HepG2 (cell line): ENCODE data around the gene LRGUK.

Source experiments
- EZH2 ChIP-seq: conservative IDR thresholded peaks from 2 replicates; pipeline ENCODE4 v1.6.1; 2012; ENCODE audit warnings: mild to moderate bottlenecking, low read depth, low read length, moderate library complexity
- HMG20B ChIP-seq: conservative IDR thresholded peaks from 2 replicates; pipeline ENCODE4 v1.6.1; 2016; ENCODE audit warnings: missing genetic modification reagents, missing compliant biosample characterization
- JUND ChIP-seq: sonication (generic); formaldehyde crosslinking; IDR thresholded peaks from 2 replicates; pipeline ENCODE4 v1.8.0; 2022; ENCODE audit warnings: mild to moderate bottlenecking, missing genetic modification reagents
- PAWR ChIP-seq: sonication (generic); formaldehyde crosslinking; IDR thresholded peaks from 2 replicates; pipeline ENCODE4 v1.4.0; 2020; ENCODE audit warnings: missing genetic modification reagents, mild to moderate bottlenecking, borderline replicate concordance
- TCF7L2 ChIP-seq: IDR thresholded peaks from 2 replicates; pipeline ENCODE4 v1.6.1; 2011; ENCODE audit warnings: mild to moderate bottlenecking, low read depth, low read length, moderate library complexity
- TF ChIP-seq, protein P1 (sequence below): sonication (generic); formaldehyde crosslinking; IDR thresholded peaks from 2 replicates; pipeline ENCODE4 v1.5.0; 2020; ENCODE audit warnings: mild to moderate bottlenecking, missing genetic modification reagents, borderline replicate concordance
- TF ChIP-seq, protein P2 (sequence below): sonication (generic); formaldehyde crosslinking; IDR thresholded peaks from 2 replicates; pipeline ENCODE4 v1.5.1; 2020; ENCODE audit warnings: missing genetic modification reagents, mild to moderate bottlenecking, borderline replicate concordance

DNA sequence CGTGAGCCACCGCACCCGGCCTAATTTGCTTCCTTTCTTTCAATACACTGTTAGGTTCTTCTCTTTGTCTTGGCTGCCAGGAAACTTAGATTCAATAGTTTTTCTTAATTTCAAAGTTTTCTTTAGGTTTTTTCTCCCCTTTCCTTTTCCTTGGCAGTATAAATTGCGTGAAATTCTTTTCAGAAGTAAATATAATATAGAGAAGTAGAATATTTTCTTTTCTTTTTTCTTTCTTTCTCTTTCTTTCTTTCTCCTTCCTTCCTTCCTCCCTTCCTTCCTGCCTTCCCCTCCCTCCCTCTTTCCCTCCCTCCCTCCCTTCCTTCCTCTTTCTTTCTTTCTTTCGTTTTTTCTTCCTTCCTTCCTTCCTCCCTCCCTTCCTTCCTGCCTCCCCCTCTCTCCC is 1.7 kb downstream of the LRGUK start:
- no peak for TF ChIP-seq TCF7L2
- TF ChIP-seq, protein P1, sequence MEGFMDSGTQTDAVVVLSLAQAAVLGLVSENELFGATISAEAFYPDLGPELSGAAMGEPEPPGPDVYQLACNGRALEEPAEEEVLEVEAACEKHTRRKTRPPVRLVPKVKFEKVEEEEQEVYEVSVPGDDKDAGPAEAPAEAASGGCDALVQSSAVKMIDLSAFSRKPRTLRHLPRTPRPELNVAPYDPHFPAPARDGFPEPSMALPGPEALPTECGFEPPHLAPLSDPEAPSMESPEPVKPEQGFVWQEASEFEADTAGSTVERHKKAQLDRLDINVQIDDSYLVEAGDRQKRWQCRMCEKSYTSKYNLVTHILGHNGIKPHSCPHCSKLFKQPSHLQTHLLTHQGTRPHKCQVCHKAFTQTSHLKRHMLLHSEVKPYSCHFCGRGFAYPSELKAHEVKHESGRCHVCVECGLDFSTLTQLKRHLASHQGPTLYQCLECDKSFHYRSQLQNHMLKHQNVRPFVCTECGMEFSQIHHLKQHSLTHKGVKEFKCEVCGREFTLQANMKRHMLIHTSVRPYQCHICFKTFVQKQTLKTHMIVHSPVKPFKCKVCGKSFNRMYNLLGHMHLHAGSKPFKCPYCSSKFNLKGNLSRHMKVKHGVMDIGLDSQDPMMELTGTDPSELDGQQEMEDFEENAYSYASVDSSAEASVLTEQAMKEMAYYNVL, result no peak
- no peak for TF ChIP-seq PAWR
- TF ChIP-seq JUND (CRISPR knock-in tag), result no peak
- no peak for TF ChIP-seq HMG20B (CRISPR knock-in tag)
- no peak for TF ChIP-seq EZH2
- TF ChIP-seq, protein P2, sequence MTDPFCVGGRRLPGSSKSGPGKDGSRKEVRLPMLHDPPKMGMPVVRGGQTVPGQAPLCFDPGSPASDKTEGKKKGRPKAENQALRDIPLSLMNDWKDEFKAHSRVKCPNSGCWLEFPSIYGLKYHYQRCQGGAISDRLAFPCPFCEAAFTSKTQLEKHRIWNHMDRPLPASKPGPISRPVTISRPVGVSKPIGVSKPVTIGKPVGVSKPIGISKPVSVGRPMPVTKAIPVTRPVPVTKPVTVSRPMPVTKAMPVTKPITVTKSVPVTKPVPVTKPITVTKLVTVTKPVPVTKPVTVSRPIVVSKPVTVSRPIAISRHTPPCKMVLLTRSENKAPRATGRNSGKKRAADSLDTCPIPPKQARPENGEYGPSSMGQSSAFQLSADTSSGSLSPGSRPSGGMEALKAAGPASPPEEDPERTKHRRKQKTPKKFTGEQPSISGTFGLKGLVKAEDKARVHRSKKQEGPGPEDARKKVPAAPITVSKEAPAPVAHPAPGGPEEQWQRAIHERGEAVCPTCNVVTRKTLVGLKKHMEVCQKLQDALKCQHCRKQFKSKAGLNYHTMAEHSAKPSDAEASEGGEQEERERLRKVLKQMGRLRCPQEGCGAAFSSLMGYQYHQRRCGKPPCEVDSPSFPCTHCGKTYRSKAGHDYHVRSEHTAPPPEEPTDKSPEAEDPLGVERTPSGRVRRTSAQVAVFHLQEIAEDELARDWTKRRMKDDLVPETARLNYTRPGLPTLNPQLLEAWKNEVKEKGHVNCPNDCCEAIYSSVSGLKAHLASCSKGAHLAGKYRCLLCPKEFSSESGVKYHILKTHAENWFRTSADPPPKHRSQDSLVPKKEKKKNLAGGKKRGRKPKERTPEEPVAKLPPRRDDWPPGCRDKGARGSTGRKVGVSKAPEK (CRISPR knock-in tag), result no peak
